Mucosa of descending colon (tissue), 3 donors: ENCODE data around the gene NR2F6. TPM values are rescaled to one million over a fixed set of nuclear protein-coding genes. Genes with fewer than 3 reads are reported as not detected.

Experiments
- ATAC-seq: fragments of 200-7000 bp; cut with Tn5 transposase; one replicate; pipeline ENCODE4 v1.9.1; 2020; ENCODE audit warnings: mild to moderate bottlenecking, moderate library complexity
- DNase-seq, 3 donors: peaks; one replicate each; pipeline ENCODE4 v3.0.0-alpha.2; 2020
- H3K36me3 ChIP-seq: fragments of 200-600 bp; one replicate; pipeline ENCODE4 v1.8.0; 2021; ENCODE audit warnings: low read depth, mild to moderate bottlenecking
- H3K4me1 ChIP-seq: fragments of 200-600 bp; one replicate; pipeline ENCODE4 v1.8.0; 2021; ENCODE audit warnings: low read depth, mild to moderate bottlenecking
- H3K4me3 ChIP-seq: fragments of 200-600 bp; one replicate; pipeline ENCODE4 v1.8.0; 2021; ENCODE audit warnings: mild to moderate bottlenecking
- H3K9me3 ChIP-seq: fragments of 200-600 bp; one replicate; pipeline ENCODE4 v1.8.0; 2021; ENCODE audit warnings: mild to moderate bottlenecking
- CTCF ChIP-seq: fragments of 200-600 bp; IDR thresholded peaks from one replicate; pipeline ENCODE4 v1.8.0; 2022; ENCODE audit warnings: antibody characterized with exemption, mild to moderate bottlenecking
- intact Hi-C, 2 donors: fragments of 100-400 bp; cut with DNase I in 1 of 2; cut with micrococcal nuclease in 1 of 2; formaldehyde crosslinking; loops; one replicate each; pipeline versions ENCODE4 v1.11.0 to v1.11.1; 2022; cut with DNase I, micrococcal nuclease
- total RNA-seq, 3 donors: library from RNA; stranded (reverse); fragmentation: NEBNext Ultra II Directional in 2 of 3; extraction: Animal tissue kit (Norgen Biotek cat#: 25700) in 2 of 3; gene quantifications; one replicate each; pipeline versions ENCODE4 v1.2.1 to v1.2.4, GENCODE V29; 2021 to 2023
- donor health status: DM: no; HTN: no; CAD: no; lungs with moderate emphysema.
- donor health status: DM: no; HTN: no; CAD: no.
- donor health status: DM: no; HTN: yes; CAD: no.

Gene NR2F6
- total RNA-seq, 3 donors from 2014 or later = 103 to 157 (median 140) TPM

- Histone ChIP-seq H3K9me3 (no peaks in the 10 kb centered on the region), H3K4me3 (no peak overlapping the region), H3K4me1 (no peaks in the 10 kb centered on the region), H3K36me3 (no peaks in the 10 kb centered on the region)
- TF ChIP-seq CTCF = no peak
- DNase-seq (no peak), ATAC-seq (no peak)
- intact Hi-C loops = no loop called here
Measured at GRCh38 chr19:17219286-17219685, 26.4 kb downstream of the NR2F6 start.

- no peak for TF ChIP-seq CTCF
- DNase-seq = peak in 1 of 3 donors; percentile 31
- H3K9me3 ChIP-seq = no peaks in the 10 kb centered on the region
- ATAC-seq = no peak
- H3K4me3 ChIP-seq = no peak overlapping the region
- intact Hi-C loops = no loop called here
- H3K4me1 ChIP-seq = no peaks in the 10 kb centered on the region
- no peaks in the 10 kb centered on the region for H3K36me3 ChIP-seq
Measured at GRCh38 chr19:17216058-17216670, 29.6 kb downstream of the NR2F6 start.

- no peaks in the 10 kb centered on the region for H3K36me3 ChIP-seq
- no peaks in the 10 kb centered on the region for H3K9me3 ChIP-seq
- intact Hi-C loops = no loop called here
- peak; percentile 92 to 94 (median 94) for DNase-seq
- no peaks in the 10 kb centered on the region for H3K4me1 ChIP-seq
- peak; percentile 96 for ATAC-seq
- TF ChIP-seq CTCF = no peak
- H3K4me3 ChIP-seq = peak within 1 kb of the TSS; percentile 27
Measured at GRCh38 chr19:17215127-17215971, 30.4 kb downstream of the NR2F6 start, which contains the start of gene USE1. Gene USE1, plus strand, starts transcription at chr19:17215357. Its CDS starts 49 bp downstream, at chr19:17215406.

GRCh38 chr19:17214508-17215126, 31.1 kb downstream of the NR2F6 start:
- ATAC-seq (no peak), DNase-seq (peak in 1 of 3 donors; percentile 26)
- no peaks in the 10 kb centered on the region for H3K4me1 ChIP-seq
- H3K36me3 ChIP-seq = no peaks in the 10 kb centered on the region
- H3K4me3 ChIP-seq = peak overlapping the region; percentile 27
- intact Hi-C loops = no loop called here
- H3K9me3 ChIP-seq = no peaks in the 10 kb centered on the region
- TF ChIP-seq CTCF = no peak

GRCh38 chr19:17213334-17213733, 32.4 kb downstream of the NR2F6 start:
- no peaks in the 10 kb centered on the region for H3K9me3 ChIP-seq
- H3K4me1 ChIP-seq = no peaks in the 10 kb centered on the region
- intact Hi-C loops = no loop called here
- DNase-seq = no peak
- no peaks in the 10 kb centered on the region for H3K36me3 ChIP-seq
- TF ChIP-seq CTCF = no peak
- ATAC-seq = no peak
- no peak overlapping the region for H3K4me3 ChIP-seq
